ENCODE results near the gene GEMIN2.

- TF ChIP-seq SIN3A (IDR thresholded peaks at IDR 0.05; ENCODE audit: borderline replicate concordance, insufficient read depth, low read length) (no peak), POLR2AphosphoS5 (IDR thresholded peaks at IDR 0.05; ENCODE audit: low read depth, low read length) (no peak), TAF1 (IDR thresholded peaks at IDR 0.05; ENCODE audit: borderline replicate concordance, insufficient read depth, low read length) (no peak), REST (IDR thresholded peaks at IDR 0.05; ENCODE audit: insufficient read depth in 1 of 2, low read depth in 2 of 2, low read length in 2 of 2) (no peak)
Observed at GRCh38 chr14:39094515-39094914, 19.6 kb upstream of the GEMIN2 start.
